Tibial nerve (tissue), 4 donors: ENCODE results near the gene TGM2.

ENCODE experiments used
- EP300 ChIP-seq, 2 donors: sonication (generic); formaldehyde crosslinking; IDR thresholded peaks; one replicate each; pipeline ENCODE4 v1.6.1; 2017; ENCODE audit warnings: antibody characterized with exemption in 2 of 2, mild to moderate bottlenecking in 1 of 2
- TF ChIP-seq, protein P1 (sequence below), 5 experiments: fragments of 200-600 bp in 3 of 5; fragments of 450-650 bp in 2 of 5; sonication (generic) in 3 of 5; IDR thresholded peaks; one replicate each; pipeline ENCODE4 v1.5.1; 2016 to 2019; ENCODE audit warnings: antibody characterized with exemption in 5 of 5, mild to moderate bottlenecking in 3 of 5, moderate library complexity in 2 of 5

DNA sequence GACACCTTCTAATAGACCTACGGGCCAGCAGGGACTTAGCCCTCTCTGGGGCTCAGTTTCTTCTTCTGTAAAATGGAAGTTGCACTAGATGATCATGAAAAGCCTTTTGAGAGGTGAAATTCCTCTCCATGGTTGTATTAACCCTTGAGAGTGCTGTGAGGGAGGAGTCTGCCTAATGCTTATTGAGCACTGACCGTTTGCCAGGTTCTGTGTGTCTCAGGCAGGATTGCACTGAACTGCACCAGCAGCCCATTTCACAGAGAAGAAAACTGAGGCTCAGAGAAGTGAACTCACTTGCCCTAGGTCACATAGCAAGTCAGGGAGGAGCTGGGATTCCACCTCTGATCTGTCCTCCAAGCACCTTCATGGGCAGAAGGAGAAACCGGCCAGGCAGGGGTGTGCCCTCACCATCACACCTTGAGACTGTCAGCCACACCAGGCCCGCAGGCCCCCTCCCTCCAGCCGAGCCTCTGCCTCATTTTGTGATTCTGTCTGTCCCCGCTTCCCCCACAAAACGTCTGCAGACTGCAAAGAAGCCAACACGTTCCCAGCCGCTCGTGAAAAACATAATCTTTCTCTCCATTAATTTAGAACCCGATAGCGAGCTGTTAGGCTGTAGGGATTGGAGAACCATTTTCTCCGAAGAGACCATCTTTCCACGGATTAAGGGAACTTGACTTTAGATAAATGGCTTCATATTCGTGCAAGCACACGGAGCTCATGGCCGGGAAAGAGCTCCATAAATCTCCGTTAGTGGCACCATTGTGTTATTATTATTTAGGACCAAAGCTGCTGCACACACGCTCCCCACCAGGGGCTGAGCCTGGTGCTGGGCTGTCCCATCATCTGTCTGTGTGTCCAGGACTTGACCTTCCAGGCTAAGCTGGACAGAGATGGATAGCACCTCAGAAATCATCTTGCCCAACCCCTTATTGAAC lies 49.5 kb upstream of the TGM2 start:
- TF ChIP-seq, protein P1, sequence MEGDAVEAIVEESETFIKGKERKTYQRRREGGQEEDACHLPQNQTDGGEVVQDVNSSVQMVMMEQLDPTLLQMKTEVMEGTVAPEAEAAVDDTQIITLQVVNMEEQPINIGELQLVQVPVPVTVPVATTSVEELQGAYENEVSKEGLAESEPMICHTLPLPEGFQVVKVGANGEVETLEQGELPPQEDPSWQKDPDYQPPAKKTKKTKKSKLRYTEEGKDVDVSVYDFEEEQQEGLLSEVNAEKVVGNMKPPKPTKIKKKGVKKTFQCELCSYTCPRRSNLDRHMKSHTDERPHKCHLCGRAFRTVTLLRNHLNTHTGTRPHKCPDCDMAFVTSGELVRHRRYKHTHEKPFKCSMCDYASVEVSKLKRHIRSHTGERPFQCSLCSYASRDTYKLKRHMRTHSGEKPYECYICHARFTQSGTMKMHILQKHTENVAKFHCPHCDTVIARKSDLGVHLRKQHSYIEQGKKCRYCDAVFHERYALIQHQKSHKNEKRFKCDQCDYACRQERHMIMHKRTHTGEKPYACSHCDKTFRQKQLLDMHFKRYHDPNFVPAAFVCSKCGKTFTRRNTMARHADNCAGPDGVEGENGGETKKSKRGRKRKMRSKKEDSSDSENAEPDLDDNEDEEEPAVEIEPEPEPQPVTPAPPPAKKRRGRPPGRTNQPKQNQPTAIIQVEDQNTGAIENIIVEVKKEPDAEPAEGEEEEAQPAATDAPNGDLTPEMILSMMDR (IDR thresholded peaks at IDR 0.05) = no peak
- TF ChIP-seq EP300 (IDR thresholded peaks at IDR 0.05) = no peak
